Peyer's patch (tissue), 4 donors: ENCODE results near the gene MACROD2.

Experiments
- POLR2A ChIP-seq, 2 donors: fragments of 450-650 bp; IDR thresholded peaks; one replicate each; pipeline ENCODE4 v1.5.1; 2017; ENCODE audit warnings: antibody characterized with exemption in 2 of 2, mild to moderate bottlenecking in 2 of 2, moderate library complexity in 2 of 2
- TF ChIP-seq, protein P1 (sequence below), 6 experiments: fragments of 450-650 bp in 4 of 6; fragments of 200-600 bp in 2 of 6; sonication (generic) in 1 of 6; IDR thresholded peaks; one replicate each; pipeline ENCODE4 v1.5.1; 2017 to 2019; ENCODE audit warnings: antibody characterized with exemption in 6 of 6, mild to moderate bottlenecking in 3 of 6, moderate library complexity in 1 of 6

GRCh38 chr20:15843777-15844176 lies 1848.5 kb downstream of the MACROD2 start:
- TF ChIP-seq, protein P1, sequence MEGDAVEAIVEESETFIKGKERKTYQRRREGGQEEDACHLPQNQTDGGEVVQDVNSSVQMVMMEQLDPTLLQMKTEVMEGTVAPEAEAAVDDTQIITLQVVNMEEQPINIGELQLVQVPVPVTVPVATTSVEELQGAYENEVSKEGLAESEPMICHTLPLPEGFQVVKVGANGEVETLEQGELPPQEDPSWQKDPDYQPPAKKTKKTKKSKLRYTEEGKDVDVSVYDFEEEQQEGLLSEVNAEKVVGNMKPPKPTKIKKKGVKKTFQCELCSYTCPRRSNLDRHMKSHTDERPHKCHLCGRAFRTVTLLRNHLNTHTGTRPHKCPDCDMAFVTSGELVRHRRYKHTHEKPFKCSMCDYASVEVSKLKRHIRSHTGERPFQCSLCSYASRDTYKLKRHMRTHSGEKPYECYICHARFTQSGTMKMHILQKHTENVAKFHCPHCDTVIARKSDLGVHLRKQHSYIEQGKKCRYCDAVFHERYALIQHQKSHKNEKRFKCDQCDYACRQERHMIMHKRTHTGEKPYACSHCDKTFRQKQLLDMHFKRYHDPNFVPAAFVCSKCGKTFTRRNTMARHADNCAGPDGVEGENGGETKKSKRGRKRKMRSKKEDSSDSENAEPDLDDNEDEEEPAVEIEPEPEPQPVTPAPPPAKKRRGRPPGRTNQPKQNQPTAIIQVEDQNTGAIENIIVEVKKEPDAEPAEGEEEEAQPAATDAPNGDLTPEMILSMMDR (IDR thresholded peaks at IDR 0.05), result no peak
- TF ChIP-seq POLR2A (IDR thresholded peaks at IDR 0.05), result no peak
